NCI-H1417 (cell line): Measurements from ENCODE around the gene SLAMF1.
"Not testable (repeated sequence)": the region's sequence is repeated elsewhere in the genome, so short reads cannot be mapped to it uniquely, and the experiment has no call there.

Source experiments
- DNase-seq, 3 experiments: peaks; one replicate each; lab custom pipeline; 2025; lab: John Stamatoyannopoulos, UW

The SLAMF1 gene

GRCh38 chr1:160590488-160590887 lies 56.4 kb downstream of the SLAMF1 start:
- no peak for DNase-seq

DNA sequence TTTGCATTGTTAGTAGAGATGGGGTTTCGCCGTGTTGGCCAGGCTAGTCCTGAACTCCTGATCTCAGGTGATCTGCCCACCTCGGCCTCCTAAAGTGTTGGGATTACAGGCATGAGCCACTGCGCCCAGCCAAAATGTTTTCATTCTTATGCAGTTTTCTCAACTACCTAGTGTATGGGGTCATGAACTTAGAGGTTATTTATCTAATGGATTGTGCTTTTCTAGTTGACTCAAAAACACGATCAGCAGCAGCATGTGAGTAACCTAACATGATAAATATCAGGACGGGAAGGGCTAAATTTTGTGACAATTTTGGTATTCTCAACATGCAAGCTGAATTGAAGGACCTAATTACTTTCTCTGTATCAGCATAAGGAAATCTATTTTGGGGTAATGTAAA lies 58.4 kb downstream of the SLAMF1 start:
- no peak for DNase-seq

- no peak for DNase-seq
These were observed 62.1 kb downstream of the SLAMF1 start for GRCh38 chr1:160584784-160585183.

DNA sequence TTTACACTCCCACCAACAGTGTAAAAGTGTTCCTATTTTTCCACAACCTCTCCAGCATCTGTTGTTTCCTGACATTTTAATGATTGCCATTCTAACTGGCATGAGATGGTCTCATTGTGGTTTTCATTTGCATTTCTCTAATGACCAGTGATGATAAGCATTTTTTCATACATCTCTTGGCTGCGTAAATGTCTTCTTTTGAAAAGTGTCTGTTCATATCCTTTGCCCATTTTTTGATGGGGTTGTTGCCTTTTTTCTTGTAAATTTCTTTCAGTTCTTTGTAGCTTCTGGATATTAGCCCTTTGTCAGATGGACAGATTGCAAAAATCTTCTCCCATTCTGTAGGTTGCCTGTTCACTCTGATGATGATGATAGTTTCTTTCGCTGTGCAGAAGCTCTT lies 63.9 kb downstream of the SLAMF1 start:
- DNase-seq: not testable (repeated sequence)

DNA sequence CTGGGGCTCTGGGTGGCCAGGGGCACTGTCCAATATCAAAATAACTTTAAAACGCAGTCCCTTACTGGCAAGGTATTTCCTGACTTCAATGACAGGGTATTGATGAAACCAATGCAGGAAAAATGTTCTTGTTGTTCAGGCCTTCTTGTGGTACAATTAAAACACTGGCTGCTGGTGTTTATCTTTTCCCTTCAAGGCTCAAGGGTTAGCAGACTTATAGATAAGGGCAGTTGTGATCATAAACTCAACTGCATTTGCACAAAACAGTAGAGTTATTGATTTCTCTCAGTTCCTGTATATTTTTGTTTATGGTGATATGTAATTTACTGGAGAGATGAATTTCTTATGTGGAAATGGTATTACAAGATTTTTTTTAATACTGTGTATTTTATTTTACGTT lies 64.9 kb downstream of the SLAMF1 start:
- DNase-seq: no peak

GRCh38 chr1:160580221-160580812 lies 66.5 kb downstream of the SLAMF1 start:
- no peak for DNase-seq

GRCh38 chr1:160579216-160579701 lies 67.6 kb downstream of the SLAMF1 start, which contains the start of gene CD84:
Gene CD84 (minus strand): TSS chr1:160579496. CDS start chr1:160579437, 59 bp downstream.
- no peak for DNase-seq

GRCh38 chr1:160578525-160579191 lies 68.2 kb downstream of the SLAMF1 start:
- no peak for DNase-seq

DNA sequence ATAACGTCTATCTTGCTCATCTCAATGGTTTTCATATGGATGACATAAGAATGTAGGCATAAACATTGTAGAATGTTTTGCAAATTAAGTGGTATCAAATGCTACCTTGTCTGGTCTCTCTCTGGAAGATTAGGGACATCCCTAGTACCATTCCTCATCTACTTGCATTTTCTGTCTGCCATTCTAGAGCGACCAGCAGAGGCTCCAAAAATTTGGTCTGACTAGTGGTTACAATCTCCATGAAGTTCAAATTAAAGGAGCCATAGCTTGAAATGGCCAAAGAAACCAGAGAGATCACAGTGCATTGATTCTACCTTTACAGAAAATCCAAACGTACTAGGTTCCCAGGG lies 68.7 kb downstream of the SLAMF1 start:
- no peak for DNase-seq

DNA sequence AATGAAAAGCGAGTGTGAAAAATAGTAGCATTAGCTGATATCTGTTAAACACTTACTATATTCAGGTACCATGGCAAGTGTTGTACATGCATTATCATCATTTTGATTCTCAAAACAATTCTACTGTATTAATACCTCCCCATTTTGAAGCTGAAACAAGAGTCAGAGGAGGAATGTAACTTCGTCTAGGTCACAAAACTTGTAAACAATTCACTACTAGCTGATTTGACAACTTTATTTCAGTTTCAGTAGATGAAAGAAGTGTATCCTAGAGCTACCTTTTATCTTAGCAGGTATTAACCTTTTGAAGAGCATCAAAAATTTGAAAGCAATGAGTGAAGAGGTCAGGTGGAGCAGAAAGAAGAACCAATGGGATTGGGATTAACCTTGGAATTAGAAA lies 69.2 kb downstream of the SLAMF1 start:
- DNase-seq: no peak

- no peak for DNase-seq
These were observed 70.0 kb downstream of the SLAMF1 start for GRCh38 chr1:160576884-160577283.

DNA sequence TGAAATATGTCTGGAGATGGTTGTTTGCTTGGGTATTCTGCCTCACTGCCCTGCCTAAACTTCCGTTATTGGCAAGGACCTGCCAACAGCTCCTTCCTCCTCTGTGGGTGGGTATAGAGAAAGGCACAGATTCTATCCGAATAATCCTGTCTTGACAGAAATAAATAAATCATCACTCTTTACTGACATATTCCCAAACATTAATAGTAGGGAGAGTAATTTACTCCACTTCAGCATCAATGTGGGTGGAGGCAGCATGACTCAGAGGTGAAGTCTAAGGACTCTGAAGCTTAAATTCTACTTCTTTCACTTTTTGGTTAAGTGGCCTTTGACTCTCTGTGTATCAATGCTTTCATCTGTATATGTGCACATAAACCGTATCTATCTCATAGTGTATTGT lies 70.5 kb downstream of the SLAMF1 start:
- DNase-seq: no peak

DNA sequence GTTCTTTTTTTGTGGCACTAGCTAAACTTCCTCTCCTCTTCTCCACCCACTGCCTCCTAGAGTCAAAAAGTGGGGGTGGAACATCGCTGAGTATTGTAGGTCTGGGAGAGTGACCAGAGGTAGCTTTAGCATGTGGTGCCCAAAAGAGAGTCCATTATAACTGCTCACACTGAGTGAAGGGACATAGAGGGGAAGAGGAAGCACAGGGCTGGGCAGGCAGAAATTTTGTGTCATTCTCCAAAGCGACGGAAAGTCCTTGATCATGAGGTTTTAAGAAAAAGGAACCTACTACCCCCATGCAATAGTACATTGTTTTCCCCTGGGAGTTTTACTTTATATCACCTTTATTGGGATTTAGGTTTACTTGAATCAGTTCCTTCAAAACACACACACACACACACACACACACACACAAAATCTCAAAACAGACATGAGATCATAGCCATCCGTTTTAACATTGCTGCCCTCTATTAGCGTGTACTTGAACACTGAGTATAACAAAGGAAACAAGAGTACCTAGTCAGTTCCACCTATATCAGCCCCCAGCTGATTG lies 71.7 kb downstream of the SLAMF1 start:
- no peak for DNase-seq

GRCh38 chr1:160570840-160571239 lies 76.0 kb downstream of the SLAMF1 start:
- no peak for DNase-seq

- no peak for DNase-seq
These were observed 77.0 kb downstream of the SLAMF1 start for GRCh38 chr1:160569806-160570205.

GRCh38 chr1:160567858-160568682 lies 78.8 kb downstream of the SLAMF1 start:
- no peak for DNase-seq

GRCh38 chr1:160567341-160567740 lies 79.5 kb downstream of the SLAMF1 start:
- DNase-seq: no peak

DNA sequence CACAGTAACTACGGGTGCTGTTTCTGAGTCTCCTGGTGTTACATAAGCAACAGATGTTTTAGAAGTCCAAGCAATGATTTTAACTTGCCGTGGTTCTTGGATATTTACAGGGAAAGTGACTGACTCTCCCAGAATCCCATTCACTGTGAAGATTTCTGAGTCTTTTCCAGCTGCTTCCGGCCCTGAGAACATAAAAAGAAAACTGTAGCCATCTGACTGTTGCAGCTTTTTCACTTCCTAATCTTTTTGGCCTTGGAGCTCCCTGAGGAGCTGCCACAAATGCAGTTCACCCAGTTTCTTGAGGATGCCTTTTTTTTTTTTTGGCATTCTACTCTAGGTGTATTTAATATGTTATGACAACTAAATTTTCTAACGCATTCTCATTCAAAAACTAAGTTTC lies 81.3 kb downstream of the SLAMF1 start:
- no peak for DNase-seq

- not testable (repeated sequence) for DNase-seq
These were observed 83.6 kb downstream of the SLAMF1 start for GRCh38 chr1:160563230-160563629.

DNA sequence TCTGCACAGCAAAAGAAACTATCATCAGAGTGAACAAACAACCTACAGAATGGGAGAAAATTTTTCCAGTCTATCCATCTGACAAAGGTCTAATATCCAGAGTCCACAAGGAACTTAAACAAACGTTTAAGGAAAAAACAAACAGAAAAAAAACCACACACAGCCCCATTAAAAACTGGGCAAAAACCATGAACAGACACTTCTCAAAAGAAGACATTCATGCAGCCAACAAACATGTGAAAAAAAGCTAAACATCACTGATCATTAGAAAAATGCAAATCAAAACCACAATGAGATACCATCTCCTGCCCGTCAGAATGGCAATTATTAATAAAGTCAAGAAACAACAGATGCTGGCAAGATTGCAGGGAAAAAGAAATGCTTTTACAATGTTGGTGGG lies 84.1 kb downstream of the SLAMF1 start:
- DNase-seq: not testable (repeated sequence)

DNA sequence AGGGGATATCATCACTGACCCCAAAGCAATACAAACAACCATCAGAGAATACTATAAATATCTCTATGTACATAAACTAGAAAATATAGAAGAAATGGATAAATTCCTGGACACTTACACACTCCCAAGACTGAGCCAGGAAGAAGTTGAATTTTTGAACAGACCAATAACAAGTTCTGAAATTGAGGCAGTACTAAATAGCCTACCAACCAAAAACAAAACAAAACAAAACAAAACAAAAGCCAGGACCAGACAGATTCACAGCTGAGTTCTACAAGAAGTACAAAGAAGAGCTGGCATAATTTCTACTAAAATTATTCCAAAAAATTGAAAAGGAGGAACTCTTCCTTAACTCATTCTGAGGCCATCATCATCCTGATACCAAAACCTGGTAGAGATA lies 86.0 kb downstream of the SLAMF1 start:
- DNase-seq: no peak

GRCh38 chr1:160560045-160560705 lies 86.7 kb downstream of the SLAMF1 start:
- no peak for DNase-seq
